Upper lobe of right lung (tissue), 1 donor: ENCODE results near the gene CCDC27. TPM values are rescaled to one million over a fixed set of nuclear protein-coding genes. Genes with fewer than 3 reads are reported as not detected.

Experiments used
- ATAC-seq: fragments of 200-7000 bp; cut with Tn5 transposase; one replicate; pipeline ENCODE4 v1.9.1; 2020; ENCODE audit warnings: mild to moderate bottlenecking, moderate library complexity
- DNase-seq: peaks from one replicate; pipeline ENCODE4 v3.0.0-alpha.2; 2020
- H3K27ac ChIP-seq: fragments of 200-600 bp; one replicate; pipeline ENCODE4 v1.8.0; 2022
- H3K27me3 ChIP-seq: fragments of 200-600 bp; one replicate; pipeline ENCODE4 v1.8.0; 2022; ENCODE audit warnings: mild to moderate bottlenecking
- H3K36me3 ChIP-seq: fragments of 200-600 bp; one replicate; pipeline ENCODE4 v1.8.0; 2022
- H3K4me1 ChIP-seq: fragments of 200-600 bp; one replicate; pipeline ENCODE4 v1.8.0; 2022
- H3K4me3 ChIP-seq: fragments of 200-600 bp; one replicate; pipeline ENCODE4 v1.8.0; 2022; ENCODE audit warnings: mild to moderate bottlenecking
- H3K9me3 ChIP-seq: fragments of 200-600 bp; one replicate; pipeline ENCODE4 v1.8.0; 2022
- CTCF ChIP-seq: fragments of 200-600 bp; IDR thresholded peaks from one replicate; pipeline ENCODE4 v1.8.0; 2022; ENCODE audit warnings: antibody characterized with exemption
- intact Hi-C: fragments of 100-400 bp; cut with DNase I; formaldehyde crosslinking; loops from one replicate; pipeline ENCODE4 v1.11.0; 2022
- total RNA-seq: library from RNA; stranded (reverse); fragmentation: NEBNext Ultra II Directional; extraction: Animal tissue kit (Norgen Biotek cat#: 25700); gene quantifications from one replicate; pipeline ENCODE4 v1.2.1, GENCODE V29; 2021
- donor health status: DM: no; HTN: yes; CAD: no; lungs with severe emphysema.

CCDC27 gene
- total RNA-seq, 1 donor from 2014 or later, result not detected

GRCh38 chr1:3745071-3745470 lies 7.2 kb upstream of the CCDC27 start:
- Histone ChIP-seq H3K36me3 (peaks cover 21% of the 10 kb centered on the region), H3K4me1 (peaks cover 7% of the 10 kb centered on the region), H3K9me3 (no peaks in the 10 kb centered on the region), H3K27ac (no peak overlapping the region), H3K27me3 (no peaks in the 10 kb centered on the region), H3K4me3 (no peak overlapping the region)
- ATAC-seq (no peak), DNase-seq (no peak)
- intact Hi-C loops, result no loop called here
- no peak for TF ChIP-seq CTCF

- no peak for DNase-seq
- Histone ChIP-seq H3K27ac (no peak overlapping the region), H3K4me3 (no peak overlapping the region)
Measured at GRCh38 chr1:3745590-3746381, 6.5 kb upstream of the CCDC27 start.

DNA sequence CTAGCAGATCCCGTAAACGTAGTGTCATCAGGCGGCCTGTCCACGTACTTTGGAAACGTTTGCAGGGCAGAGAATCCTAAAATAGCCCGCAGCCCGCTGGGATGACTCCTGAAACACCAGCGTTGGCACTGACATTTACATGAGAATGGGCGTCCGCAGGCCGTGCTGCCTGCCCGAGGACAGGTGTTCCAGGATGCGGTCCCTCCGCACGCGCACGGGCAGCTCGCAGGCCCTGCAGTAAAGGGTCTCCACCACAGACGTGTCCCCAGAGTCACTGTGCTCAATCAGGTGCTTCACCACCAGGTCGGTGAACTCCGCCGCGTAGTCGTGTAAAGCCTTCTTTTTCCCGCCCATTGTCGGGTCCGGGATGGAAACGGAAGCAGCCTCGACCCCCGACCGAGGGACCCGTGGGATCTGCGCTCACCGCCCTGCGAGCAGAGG lies 5.8 kb upstream of the CCDC27 start:
- peak overlapping the region; percentile 70 for H3K27ac ChIP-seq
- H3K36me3 ChIP-seq, result peaks cover 15% of the 10 kb centered on the region
- no peaks in the 10 kb centered on the region for H3K9me3 ChIP-seq
- H3K4me3 ChIP-seq, result peak overlapping the region; percentile 74
- intact Hi-C loops, result no loop called here
- DNase-seq (no peak), ATAC-seq (no peak)
- peaks cover 7% of the 10 kb centered on the region for H3K4me1 ChIP-seq
- H3K27me3 ChIP-seq, result no peaks in the 10 kb centered on the region
- TF ChIP-seq CTCF, result no peak

More at GRCh38 chr1:3745590-3746381, 6.5 kb upstream of the CCDC27 start:
- H3K27me3 ChIP-seq, result no peaks in the 10 kb centered on the region
- no peak for TF ChIP-seq CTCF
- H3K4me1 ChIP-seq, result peaks cover 7% of the 10 kb centered on the region
- intact Hi-C loops, result no loop called here
- H3K36me3 ChIP-seq, result peaks cover 21% of the 10 kb centered on the region
- no peaks in the 10 kb centered on the region for H3K9me3 ChIP-seq
- no peak for ATAC-seq

DNA sequence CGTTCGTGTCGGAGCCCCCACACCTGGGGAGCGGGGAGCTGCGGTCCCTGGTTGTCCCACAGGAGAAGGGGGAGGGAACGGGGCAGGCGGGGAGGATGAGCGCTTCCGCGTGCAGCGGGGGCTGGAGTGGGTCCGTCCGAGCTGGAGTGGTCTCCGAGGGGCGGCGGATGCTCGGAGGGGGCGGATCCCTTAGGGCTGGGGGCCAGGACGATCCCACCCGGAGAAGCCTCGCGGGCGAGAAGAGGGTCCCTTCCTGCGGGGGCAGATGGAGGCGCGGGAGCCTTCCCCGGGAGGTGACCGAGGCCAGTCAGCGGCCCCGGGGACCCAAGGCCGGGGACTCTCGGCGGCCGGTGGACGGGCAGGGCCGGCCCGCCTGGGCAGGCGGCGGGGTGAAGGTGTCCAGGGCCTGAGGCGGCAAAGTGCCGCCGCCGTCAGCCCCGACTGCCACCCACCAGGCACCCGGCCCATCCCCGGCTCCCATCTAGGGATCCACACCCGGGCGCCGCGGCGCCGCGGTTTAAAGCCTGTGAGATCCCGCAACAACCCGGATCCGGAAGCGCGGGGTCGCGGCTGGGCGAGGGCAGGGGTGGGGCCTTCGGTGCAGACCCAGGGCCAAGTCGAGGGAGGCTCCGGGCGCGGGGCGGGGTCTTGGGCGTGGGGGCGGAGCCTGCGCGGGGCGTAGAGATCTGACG lies 5.3 kb upstream of the CCDC27 start:
- intact Hi-C loops, result no loop called here
- H3K36me3 ChIP-seq, result peaks cover 9% of the 10 kb centered on the region
- H3K27ac ChIP-seq, result peak overlapping the region; percentile 70

GRCh38 chr1:3747522-3747848 lies 4.8 kb upstream of the CCDC27 start:
- Histone ChIP-seq H3K36me3 (peaks cover 4% of the 10 kb centered on the region), H3K27me3 (no peaks in the 10 kb centered on the region), H3K4me3 (peak overlapping the region; percentile 74), H3K9me3 (no peaks in the 10 kb centered on the region), H3K27ac (no peak overlapping the region), H3K4me1 (peaks cover 7% of the 10 kb centered on the region)
- ATAC-seq (no peak), DNase-seq (no peak)
- intact Hi-C loops, result no loop called here
- no peak for TF ChIP-seq CTCF

More for the DNA sequence above, 5.3 kb upstream of the CCDC27 start:
- H3K4me3 ChIP-seq, result peak overlapping the region; percentile 74
- peak; percentile 96 for DNase-seq
- H3K27me3 ChIP-seq, result no peaks in the 10 kb centered on the region
- peaks cover 7% of the 10 kb centered on the region for H3K4me1 ChIP-seq
- no peaks in the 10 kb centered on the region for H3K9me3 ChIP-seq
- TF ChIP-seq CTCF, result no peak
- peak; percentile 98 for ATAC-seq
